Measurements from ENCODE around the gene CIAPIN1.
"Not testable (repeated sequence)": the region's sequence is repeated elsewhere in the genome, so short reads cannot be mapped to it uniquely, and the experiment has no call there.

Gene CIAPIN1

GRCh38 chr16:57476546-57477410 lies 29.6 kb upstream of the CIAPIN1 start:
- no peak for DNase-seq

GRCh38 chr16:57475711-57476339 lies 28.6 kb upstream of the CIAPIN1 start:
- peak; percentile 52 to 78 (median 64) for DNase-seq

- no peak for DNase-seq
Measured at GRCh38 chr16:57474671-57475661, 27.8 kb upstream of the CIAPIN1 start.

GRCh38 chr16:57473906-57474305 lies 26.7 kb upstream of the CIAPIN1 start:
- no peak for DNase-seq

GRCh38 chr16:57473176-57473840 lies 26.1 kb upstream of the CIAPIN1 start:
- peak in 1 of 6 experiments; percentile 9 for DNase-seq

- DNase-seq: no peak
Measured at GRCh38 chr16:57472665-57473060, 25.5 kb upstream of the CIAPIN1 start.

- no peak for DNase-seq
Measured at GRCh38 chr16:57471852-57472664, 24.9 kb upstream of the CIAPIN1 start.

- DNase-seq: no peak
Measured at GRCh38 chr16:57471209-57471608, 24.0 kb upstream of the CIAPIN1 start.

- no peak for DNase-seq
Measured at GRCh38 chr16:57470711-57471110, 23.5 kb upstream of the CIAPIN1 start.

- no peak for DNase-seq
Measured at GRCh38 chr16:57469917-57470470, 22.8 kb upstream of the CIAPIN1 start.

DNA sequence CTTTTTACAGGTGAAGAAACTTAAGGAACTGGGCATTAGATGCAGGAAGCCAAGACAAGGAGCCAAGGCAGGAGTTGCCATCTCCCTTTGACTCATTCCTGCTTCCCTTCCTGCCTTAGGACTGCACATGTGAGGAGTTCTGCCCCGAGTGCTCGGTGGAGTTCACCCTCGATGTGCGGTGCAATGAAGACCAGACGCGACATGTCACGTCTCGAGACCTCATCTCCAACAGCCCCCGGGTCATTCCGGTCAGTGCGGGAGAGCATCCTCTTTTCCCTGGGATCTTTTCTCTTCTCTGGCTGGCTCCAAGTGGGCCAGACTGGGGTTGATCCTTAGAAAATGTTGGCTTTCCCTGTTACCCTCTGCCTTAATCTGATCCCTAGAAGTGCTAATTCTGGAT lies 21.9 kb upstream of the CIAPIN1 start:
- DNase-seq: no peak

DNA sequence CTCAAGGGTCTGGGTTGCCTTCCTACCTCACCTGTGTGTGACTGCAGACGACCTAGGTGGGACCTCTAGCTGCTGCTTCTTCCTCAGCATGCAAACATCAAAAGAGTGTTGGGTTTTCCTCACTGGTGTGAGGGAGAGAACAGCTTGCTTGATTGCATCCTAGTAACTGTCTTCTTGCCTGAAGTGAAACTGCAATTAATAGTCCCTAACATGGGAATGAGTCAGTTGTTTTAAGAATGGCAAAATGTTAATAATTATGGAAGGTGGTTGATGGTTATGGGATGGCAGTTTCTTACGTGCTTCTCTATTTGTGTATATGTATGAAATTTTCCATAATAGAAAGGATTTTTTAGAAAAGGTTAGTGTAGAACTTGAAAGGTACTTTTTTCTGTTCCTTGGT lies 21.2 kb upstream of the CIAPIN1 start:
- no peak for DNase-seq

- no peak for DNase-seq
Measured at GRCh38 chr16:57464523-57464922, 17.3 kb upstream of the CIAPIN1 start.

- DNase-seq: peak in 1 of 6 experiments; percentile 45
Measured at GRCh38 chr16:57462978-57463362, 15.8 kb upstream of the CIAPIN1 start.

- peak; percentile 81 to 93 (median 88) for DNase-seq
Measured at GRCh38 chr16:57462209-57462977, 15.2 kb upstream of the CIAPIN1 start, which contains the start of gene POLR2C. POLR2C (plus strand) TSS chr16:57462679; CDS start chr16:57462725, 46 bp downstream.

DNA sequence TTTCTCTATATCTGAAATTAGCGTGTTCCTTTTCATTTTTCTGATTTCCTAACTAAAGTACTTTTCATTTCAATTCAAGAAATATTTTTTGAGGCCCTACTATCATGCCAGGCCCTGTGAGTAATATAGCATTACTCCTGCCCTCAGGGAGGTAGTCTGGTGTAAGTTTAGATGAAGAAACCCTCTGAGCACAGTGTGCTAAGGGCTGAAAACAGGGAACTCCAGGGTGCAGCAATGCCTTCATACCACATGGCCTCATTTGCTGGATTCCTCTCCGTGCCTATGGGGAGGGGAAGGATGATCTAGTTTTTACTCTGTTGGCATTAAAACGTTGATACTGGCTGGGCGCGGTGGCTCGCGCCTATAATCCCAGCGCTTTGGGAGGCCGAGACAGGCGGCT lies 4.8 kb upstream of the CIAPIN1 start:
- DNase-seq: no peak

DNA sequence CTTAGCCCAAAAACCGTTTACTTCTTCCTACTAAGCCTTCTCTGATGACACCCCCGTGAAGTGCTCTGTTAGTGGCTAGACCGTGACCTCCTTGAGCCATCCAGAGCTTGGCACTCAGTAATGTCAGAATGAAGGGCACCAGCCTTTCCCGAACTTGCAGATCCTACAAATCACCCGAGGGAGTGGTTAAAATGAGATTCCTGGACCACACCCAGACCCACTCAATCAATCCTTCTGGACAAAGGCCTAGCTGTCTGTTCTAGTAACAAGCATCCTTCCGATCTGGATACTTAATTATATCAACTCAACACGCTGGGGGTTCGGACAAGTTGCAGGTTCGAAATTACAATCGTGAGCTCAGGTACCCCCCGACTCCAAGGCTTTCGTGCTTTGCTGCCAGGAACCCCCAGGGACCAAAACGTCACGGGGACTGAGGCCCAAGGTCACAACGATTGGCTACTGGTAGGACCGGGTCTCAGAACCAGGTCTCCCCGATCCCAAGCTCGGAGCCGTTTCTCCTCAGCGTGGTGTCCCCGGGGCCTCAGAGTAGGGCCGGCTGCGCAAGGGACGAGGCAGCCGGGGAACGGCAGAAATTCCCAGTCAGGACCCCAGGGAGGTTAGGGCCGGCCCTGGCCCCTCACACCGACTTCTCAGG lies 527 bp downstream of the CIAPIN1 start:
- DNase-seq: peak in 2 of 6 experiments; percentile 19 to 51

GRCh38 chr16:57445510-57445909 lies 1.7 kb downstream of the CIAPIN1 start:
- no peak for DNase-seq

GRCh38 chr16:57444711-57445110 lies 2.5 kb downstream of the CIAPIN1 start:
- no peak for DNase-seq

DNA sequence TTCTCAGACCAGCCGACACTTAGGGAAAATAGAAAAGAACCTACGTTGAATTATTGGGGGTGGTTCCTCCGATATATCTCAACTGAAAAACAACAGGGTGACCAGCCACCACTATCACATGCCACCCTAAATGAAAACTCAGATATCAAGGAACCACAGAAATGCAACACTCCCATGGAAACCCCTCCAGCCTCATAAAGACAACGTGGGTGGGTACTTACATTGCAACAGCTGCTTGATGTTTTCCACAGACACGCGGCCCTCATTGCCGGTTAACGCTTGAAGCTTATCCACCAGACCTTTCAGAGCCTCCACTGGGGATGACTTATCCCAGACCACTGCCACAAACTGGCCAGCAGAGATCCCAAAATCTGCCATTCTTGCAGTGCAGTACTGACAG lies 6.6 kb downstream of the CIAPIN1 start:
- DNase-seq: not testable (repeated sequence)
